ENCODE measurements around the gene SVEP1. TPM values are rescaled to one million over a fixed set of nuclear protein-coding genes. Genes with fewer than 3 reads are reported as not detected.

Gene SVEP1
- total RNA-seq, 1 donor from 2014 or later = 7.9 TPM

DNA sequence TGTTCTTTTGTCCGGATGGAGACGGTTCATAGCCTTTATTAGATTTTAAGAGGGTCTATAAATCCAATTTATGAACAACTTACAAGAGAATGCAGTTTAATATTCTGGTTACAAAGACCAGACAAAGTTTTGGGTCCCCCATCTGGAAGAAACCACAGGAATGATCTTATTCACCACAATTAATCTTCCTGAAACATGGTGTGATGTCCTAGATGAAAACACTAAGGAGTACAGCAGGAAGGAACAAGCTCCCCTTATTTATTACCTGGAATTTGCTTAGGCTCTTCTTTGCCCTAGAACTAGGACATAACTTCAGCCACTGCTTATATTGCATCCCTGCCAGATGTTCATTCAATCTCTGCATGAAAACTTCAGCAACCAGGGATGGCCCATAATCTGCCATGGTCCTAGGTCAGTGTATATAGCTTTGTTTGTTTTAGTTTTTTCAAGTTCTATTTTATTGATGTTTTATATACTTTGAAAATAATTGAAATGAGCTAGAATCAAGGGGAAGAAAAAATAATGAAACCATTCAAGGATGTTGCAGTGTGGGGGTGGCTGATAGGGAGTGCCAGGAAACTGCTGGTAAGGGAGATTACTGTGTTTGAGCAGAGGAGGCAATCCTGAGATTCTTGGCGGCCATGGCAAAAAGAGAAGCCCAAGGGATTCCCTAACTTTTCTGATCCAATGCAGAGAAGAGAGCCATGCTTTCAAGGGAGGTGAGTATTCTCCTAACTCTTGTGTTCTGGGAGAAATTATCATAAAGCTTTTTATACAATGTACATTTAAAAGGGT, 258.7 kb downstream of the SVEP1 start:
- Mint-ChIP-seq H3K4me3 (no peak overlapping the region), H3K36me3 (no peaks in the 10 kb centered on the region), H3K9me3 (no peaks in the 10 kb centered on the region), H3K4me1 (ENCODE audit: unreplicated experiment) (no peaks in the 10 kb centered on the region), H3K27ac (no peak overlapping the region), H3K27me3 (peaks cover 4% of the 10 kb centered on the region)
- DNase-seq (ENCODE audit: extremely low spot score, unreplicated experiment) = no peak
- TF ChIP-seq, protein P1, sequence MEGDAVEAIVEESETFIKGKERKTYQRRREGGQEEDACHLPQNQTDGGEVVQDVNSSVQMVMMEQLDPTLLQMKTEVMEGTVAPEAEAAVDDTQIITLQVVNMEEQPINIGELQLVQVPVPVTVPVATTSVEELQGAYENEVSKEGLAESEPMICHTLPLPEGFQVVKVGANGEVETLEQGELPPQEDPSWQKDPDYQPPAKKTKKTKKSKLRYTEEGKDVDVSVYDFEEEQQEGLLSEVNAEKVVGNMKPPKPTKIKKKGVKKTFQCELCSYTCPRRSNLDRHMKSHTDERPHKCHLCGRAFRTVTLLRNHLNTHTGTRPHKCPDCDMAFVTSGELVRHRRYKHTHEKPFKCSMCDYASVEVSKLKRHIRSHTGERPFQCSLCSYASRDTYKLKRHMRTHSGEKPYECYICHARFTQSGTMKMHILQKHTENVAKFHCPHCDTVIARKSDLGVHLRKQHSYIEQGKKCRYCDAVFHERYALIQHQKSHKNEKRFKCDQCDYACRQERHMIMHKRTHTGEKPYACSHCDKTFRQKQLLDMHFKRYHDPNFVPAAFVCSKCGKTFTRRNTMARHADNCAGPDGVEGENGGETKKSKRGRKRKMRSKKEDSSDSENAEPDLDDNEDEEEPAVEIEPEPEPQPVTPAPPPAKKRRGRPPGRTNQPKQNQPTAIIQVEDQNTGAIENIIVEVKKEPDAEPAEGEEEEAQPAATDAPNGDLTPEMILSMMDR (conservative IDR thresholded peaks at IDR 0.05) = no peak

DNA sequence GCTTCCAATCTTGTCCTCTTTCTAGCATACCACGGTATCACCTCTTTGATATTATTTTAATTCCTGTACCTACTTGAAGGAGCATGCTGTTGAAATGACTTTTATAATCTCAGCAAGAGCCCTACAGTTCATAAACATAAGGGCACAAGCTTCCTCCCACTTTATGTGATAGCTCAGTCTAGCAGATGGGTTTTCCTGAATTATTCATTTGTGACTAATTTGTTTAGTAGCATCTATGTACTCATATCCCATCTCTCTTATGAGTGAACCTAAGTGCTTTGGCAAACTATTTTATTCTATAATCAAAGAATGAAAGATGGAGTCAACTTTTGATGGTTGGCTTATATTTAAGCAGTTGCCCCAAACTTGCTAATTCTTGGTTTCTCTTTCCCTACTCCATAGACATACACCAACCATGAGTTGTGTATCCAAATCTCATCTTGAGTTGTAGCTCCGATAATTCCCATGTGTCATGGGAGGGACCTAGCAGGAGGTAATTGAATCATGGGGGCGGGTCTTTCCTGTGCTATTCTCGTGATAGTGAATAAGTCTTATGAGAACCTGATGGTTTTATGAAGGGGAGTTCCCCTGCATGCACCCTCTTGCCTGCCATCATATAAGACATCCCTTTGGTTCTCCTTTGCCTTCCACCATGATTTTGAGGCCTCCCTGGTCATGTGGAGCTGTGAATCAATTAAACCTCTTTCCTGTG, 259.6 kb downstream of the SVEP1 start:
- H3K27me3 Mint-ChIP-seq = peaks cover 4% of the 10 kb centered on the region
- no peak overlapping the region for H3K4me3 Mint-ChIP-seq
- H3K4me1 Mint-ChIP-seq (ENCODE audit: unreplicated experiment) = no peaks in the 10 kb centered on the region
- no peak overlapping the region for H3K27ac Mint-ChIP-seq
- no peaks in the 10 kb centered on the region for H3K36me3 Mint-ChIP-seq
- no peak for DNase-seq (ENCODE audit: extremely low spot score, unreplicated experiment)
- no peaks in the 10 kb centered on the region for H3K9me3 Mint-ChIP-seq
- TF ChIP-seq, protein P1 (conservative IDR thresholded peaks at IDR 0.05) = no peak

DNA sequence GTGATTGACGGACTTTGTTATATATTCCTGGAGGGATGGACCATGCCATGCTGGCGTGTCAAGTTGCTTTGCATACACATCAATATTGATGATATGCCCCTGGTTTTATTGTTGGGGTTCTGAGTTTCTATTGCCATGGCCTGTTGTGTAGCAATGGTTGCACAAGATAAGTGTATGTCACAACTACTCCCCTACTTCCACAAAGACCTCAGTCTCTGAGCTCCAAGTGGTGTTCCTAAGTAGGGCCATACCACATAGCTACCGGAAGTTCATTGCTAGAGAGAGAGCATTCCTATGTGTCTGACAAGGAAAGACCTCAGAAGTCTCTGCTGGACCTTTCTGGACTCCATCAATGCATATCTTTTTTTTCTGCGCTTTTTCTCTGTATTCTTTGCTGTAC, 261.6 kb downstream of the SVEP1 start:
- TF ChIP-seq, protein P1 (conservative IDR thresholded peaks at IDR 0.05) = no peak
- H3K4me1 Mint-ChIP-seq (ENCODE audit: unreplicated experiment) = no peaks in the 10 kb centered on the region
- H3K4me3 Mint-ChIP-seq = no peak overlapping the region
- no peaks in the 10 kb centered on the region for H3K9me3 Mint-ChIP-seq
- DNase-seq (ENCODE audit: extremely low spot score, unreplicated experiment) = no peak
- H3K27ac Mint-ChIP-seq = no peak overlapping the region
- peaks cover 4% of the 10 kb centered on the region for H3K27me3 Mint-ChIP-seq
- H3K36me3 Mint-ChIP-seq = no peaks in the 10 kb centered on the region

DNA sequence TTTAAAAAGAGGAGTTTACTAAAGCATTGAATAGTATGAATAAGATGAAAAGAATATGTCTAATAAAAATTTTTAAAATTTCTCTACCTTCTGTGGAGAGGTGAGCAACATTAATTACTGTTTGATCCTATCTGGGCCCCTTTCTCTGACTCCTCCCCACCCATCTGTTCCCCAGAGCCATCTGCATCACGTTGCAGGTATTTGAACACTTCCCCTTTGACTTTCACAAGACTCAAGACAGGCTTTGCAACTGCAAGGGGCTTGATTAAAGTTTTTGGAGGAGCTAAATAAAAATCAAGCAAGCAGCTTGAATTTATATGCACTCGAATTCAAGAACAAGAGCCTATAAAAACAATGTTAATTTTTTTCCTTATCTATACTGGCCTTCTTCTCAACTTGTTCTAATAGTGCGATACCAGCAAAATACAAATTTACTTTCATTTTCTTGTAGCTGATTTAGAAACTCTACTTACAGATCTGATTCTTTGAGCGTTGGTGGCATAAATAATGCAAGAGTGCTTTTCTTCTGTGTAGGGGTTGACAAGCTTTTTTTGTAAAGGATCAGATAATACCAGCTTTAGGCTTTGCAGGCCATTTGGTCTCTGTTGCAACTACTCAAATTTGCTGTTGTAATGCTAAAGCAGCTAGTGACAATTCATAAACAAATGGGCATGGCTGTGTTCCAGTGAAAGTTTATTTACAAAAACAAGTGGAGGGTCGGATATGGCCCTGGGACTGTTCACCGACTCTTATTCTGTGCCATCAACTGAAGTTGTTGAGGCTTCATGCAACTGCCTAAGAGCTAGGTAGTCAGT, 263.1 kb downstream of the SVEP1 start:
- Mint-ChIP-seq H3K36me3 (no peaks in the 10 kb centered on the region), H3K9me3 (no peaks in the 10 kb centered on the region), H3K27me3 (peaks cover 4% of the 10 kb centered on the region), H3K4me3 (no peak overlapping the region), H3K27ac (no peak overlapping the region), H3K4me1 (ENCODE audit: unreplicated experiment) (no peaks in the 10 kb centered on the region)
- no peak for DNase-seq (ENCODE audit: extremely low spot score, unreplicated experiment)
- TF ChIP-seq, protein P1 (conservative IDR thresholded peaks at IDR 0.05) = no peak

Other genes starting within 250 kb of the SVEP1 start
- not detected in 2 replicates for gene TXNDC8, start 241.9 kb downstream of the SVEP1 start, total RNA-seq (ENCODE audit: low replicate concordance)
- not detected in 2 replicates for gene MUSK, start 89.0 kb upstream of the SVEP1 start, total RNA-seq (ENCODE audit: low replicate concordance)

Data from type B pancreatic cell (in vitro differentiated cells).